Measurements from ENCODE around the gene SMCO2.

The SMCO2 gene

GRCh38 chr12:27455589-27455988 lies 9.1 kb downstream of the SMCO2 start:
- no peak for DNase-seq

GRCh38 chr12:27456618-27457017 lies 10.1 kb downstream of the SMCO2 start:
- DNase-seq: no peak

GRCh38 chr12:27460471-27460978 lies 14.0 kb downstream of the SMCO2 start:
- DNase-seq: no peak

- peak; percentile 59 for DNase-seq
These were observed 15.7 kb downstream of the SMCO2 start for GRCh38 chr12:27462151-27462694.

GRCh38 chr12:27462851-27463250 lies 16.3 kb downstream of the SMCO2 start:
- no peak for DNase-seq

GRCh38 chr12:27463511-27464219 lies 17.1 kb downstream of the SMCO2 start:
- no peak for DNase-seq

GRCh38 chr12:27464220-27464554 lies 17.7 kb downstream of the SMCO2 start:
- DNase-seq: peak; percentile 34

- DNase-seq: no peak
These were observed 21.1 kb downstream of the SMCO2 start for GRCh38 chr12:27467641-27468040.

- no peak for DNase-seq
These were observed 21.7 kb downstream of the SMCO2 start for GRCh38 chr12:27468241-27468640.

- DNase-seq: no peak
These were observed 22.7 kb downstream of the SMCO2 start for GRCh38 chr12:27469176-27469736.

GRCh38 chr12:27472604-27473003 lies 26.1 kb downstream of the SMCO2 start:
- no peak for DNase-seq

GRCh38 chr12:27474344-27474743 lies 27.8 kb downstream of the SMCO2 start:
- peak; percentile 40 for DNase-seq

- no peak for DNase-seq
These were observed 30.5 kb downstream of the SMCO2 start for GRCh38 chr12:27477049-27477448.

GRCh38 chr12:27478949-27479348 lies 32.4 kb downstream of the SMCO2 start:
- DNase-seq: no peak

GRCh38 chr12:27480016-27480415 lies 33.5 kb downstream of the SMCO2 start:
- no peak for DNase-seq

- DNase-seq: no peak
These were observed 40.4 kb downstream of the SMCO2 start for GRCh38 chr12:27486961-27487360.

- DNase-seq: no peak
These were observed 41.9 kb downstream of the SMCO2 start for GRCh38 chr12:27488479-27488878.

GRCh38 chr12:27491226-27491625 lies 44.7 kb downstream of the SMCO2 start:
- DNase-seq: no peak

GRCh38 chr12:27493260-27493940 lies 46.9 kb downstream of the SMCO2 start:
- no peak for DNase-seq

- DNase-seq: no peak
These were observed 50.9 kb downstream of the SMCO2 start for GRCh38 chr12:27497446-27497845.

- no peak for DNase-seq
These were observed 51.6 kb downstream of the SMCO2 start for GRCh38 chr12:27498149-27498548.

GRCh38 chr12:27498761-27499160 lies 52.2 kb downstream of the SMCO2 start:
- DNase-seq: no peak

GRCh38 chr12:27499377-27499776 lies 52.8 kb downstream of the SMCO2 start:
- no peak for DNase-seq

- no peak for DNase-seq
These were observed 54.0 kb downstream of the SMCO2 start for GRCh38 chr12:27500546-27500945.

Measured in T1000 (cell line).